CD4-positive, alpha-beta T cell (primary cell): Measurements from ENCODE around the gene PPP1R1C. TPM values are rescaled to one million over a fixed set of nuclear protein-coding genes. Genes with fewer than 3 reads are reported as not detected.

Experiments
- ATAC-seq: fragments of 200-7000 bp; cut with Tn5 transposase; one replicate; pipeline ENCODE4 v1.10.0; 2022; ENCODE audit warnings: mild to moderate bottlenecking; ENCODE audit not compliant: poor library complexity
- CTCF ChIA-PET: fragments of 350-600 bp; sonication (Branson Sonifier 250); formaldehyde crosslinking; loops from one replicate; lab custom pipeline; 2021; ENCODE audit warnings: antibody characterized with exemption, inconsistent platforms; lab: Charles Lee
- POLR2A ChIA-PET: fragments of 350-600 bp; sonication (Branson Sonifier 250); formaldehyde crosslinking; loops from one replicate; lab custom pipeline; 2021; ENCODE audit warnings: antibody characterized with exemption, inconsistent platforms; lab: Charles Lee
- DNase-seq, 14 experiments: peaks; one replicate each; pipeline ENCODE4 v3.0.0-alpha.2; 2013 to 2020; ENCODE audit warnings: mixed read lengths in 2 of 14
- H3K27ac ChIP-seq, 2 donors: one replicate each; pipeline versions ENCODE4 v1.5.1 to v1.7.0; 2013; ENCODE audit warnings: low read length in 2 of 2, low read depth in 1 of 2, mild to moderate bottlenecking in 1 of 2
- H3K27me3 ChIP-seq, 2 experiments: 1 replicate in 1 of 2; 2 replicates in 1 of 2; pipeline versions ENCODE4 v1.6.1 to v1.7.0; 2013; ENCODE audit warnings: low read length in 2 of 2, control low read depth in 1 of 2, mild to moderate bottlenecking in 1 of 2, moderate library complexity in 1 of 2; ENCODE audit not compliant: insufficient read depth in 2 of 2, control insufficient read depth in 1 of 2
- H3K36me3 ChIP-seq: one replicate; pipeline ENCODE4 v1.6.1; 2013; ENCODE audit warnings: low read length, control low read depth; ENCODE audit not compliant: insufficient read depth
- H3K4me1 ChIP-seq: one replicate; pipeline ENCODE4 v1.6.1; 2013; ENCODE audit warnings: low read length, control low read depth; ENCODE audit not compliant: insufficient read depth
- H3K4me3 ChIP-seq: one replicate; pipeline ENCODE4 v1.5.1; 2013; ENCODE audit warnings: mild to moderate bottlenecking, low read length, moderate library complexity
- H3K9me3 ChIP-seq, 2 experiments: 1 replicate in 1 of 2; 2 replicates in 1 of 2; pipeline versions ENCODE4 v1.6.1 to v1.7.0; 2013; ENCODE audit warnings: low read length in 2 of 2, mild to moderate bottlenecking in 2 of 2, control low read depth in 1 of 2, moderate library complexity in 1 of 2; ENCODE audit not compliant: control insufficient read depth in 1 of 2, insufficient read depth in 1 of 2
- H3K27ac Mint-ChIP-seq: one replicate; pipeline ENCODE4 v1.8.0; 2020; ENCODE audit warnings: mixed read lengths
- H3K27me3 Mint-ChIP-seq: one replicate; pipeline ENCODE4 v1.8.0; 2021; ENCODE audit warnings: mixed read lengths
- H3K36me3 Mint-ChIP-seq: one replicate; pipeline ENCODE4 v1.8.0; 2021; ENCODE audit warnings: low read depth, mixed read lengths
- H3K4me1 Mint-ChIP-seq: one replicate; pipeline ENCODE4 v1.8.0; 2021; ENCODE audit warnings: low read depth, mixed read lengths
- H3K4me3 Mint-ChIP-seq: one replicate; pipeline ENCODE4 v1.8.0; 2020; ENCODE audit warnings: mild to moderate bottlenecking, mixed read lengths
- H3K9me3 Mint-ChIP-seq: one replicate; pipeline ENCODE4 v1.8.0; 2020; ENCODE audit warnings: mixed read lengths
- CTCF ChIP-seq: fragments of 200-600 bp; IDR thresholded peaks from one replicate; pipeline ENCODE4 v1.8.0; 2022; ENCODE audit warnings: antibody characterized with exemption, mild to moderate bottlenecking
- intact Hi-C, 2 experiments: fragments of 100-400 bp; cut with DNase I in 1 of 2; cut with micrococcal nuclease in 1 of 2; formaldehyde crosslinking; loops; one replicate each; pipeline versions ENCODE4 v1.15.1 to v1.9.0; 2023 to 2025; cut with DNase I, micrococcal nuclease
- total RNA-seq, 174 experiments: library from RNA in 2 of 174; stranded (reverse) in 2 of 174; gene quantifications; one replicate each; pipeline ENCODE4 v1.2.3 and lab custom pipeline; 2021 to 2026

The PPP1R1C gene
- total RNA-seq, 2 experiments from 2014 or later, result not detected

- Histone ChIP-seq H3K27me3 (peaks cover 3 to 4% of the 10 kb centered on the region in 2 experiments), H3K4me1 (no peaks in the 10 kb centered on the region), H3K9me3 (no peaks in the 10 kb centered on the region), H3K4me3 (no peak overlapping the region), H3K27ac (no peak overlapping the region), H3K36me3 (no peaks in the 10 kb centered on the region)
- Mint-ChIP-seq H3K27me3 (no peaks in the 10 kb centered on the region), H3K4me3 (no peak overlapping the region), H3K27ac (no peak overlapping the region), H3K4me1 (no peaks in the 10 kb centered on the region), H3K36me3 (no peaks in the 10 kb centered on the region), H3K9me3 (no peaks in the 10 kb centered on the region)
- no peak for TF ChIP-seq CTCF
- ChIA-PET POLR2A (no interaction called here), CTCF (no interaction called here)
- ATAC-seq (no peak), DNase-seq (peak in 1 of 14 experiments; percentile 20)
- intact Hi-C loops, result no loop called here
Observed at GRCh38 chr2:181977661-181978350, 7.8 kb upstream of the PPP1R1C start.

- intact Hi-C loops, result no loop called here
- Mint-ChIP-seq H3K4me1 (no peaks in the 10 kb centered on the region), H3K36me3 (no peaks in the 10 kb centered on the region), H3K9me3 (no peaks in the 10 kb centered on the region), H3K27me3 (no peaks in the 10 kb centered on the region), H3K4me3 (no peak overlapping the region), H3K27ac (no peak overlapping the region)
- no peak overlapping the region for H3K4me3 ChIP-seq
- no peaks in the 10 kb centered on the region for H3K9me3 ChIP-seq
- no peaks in the 10 kb centered on the region for H3K36me3 ChIP-seq
- no peak for DNase-seq
- POLR2A ChIA-PET, result no interaction called here
- no peak for ATAC-seq
- H3K4me1 ChIP-seq, result no peaks in the 10 kb centered on the region
- no peak for TF ChIP-seq CTCF
- H3K27me3 ChIP-seq, result no peaks in the 10 kb centered on the region
- no peak overlapping the region for H3K27ac ChIP-seq
- CTCF ChIA-PET, result no interaction called here
Observed at GRCh38 chr2:181978351-181979150, 7.1 kb upstream of the PPP1R1C start.

GRCh38 chr2:181984060-181984459 is 1.6 kb upstream of the PPP1R1C start:
- Histone ChIP-seq H3K36me3 (no peaks in the 10 kb centered on the region), H3K4me3 (no peak overlapping the region), H3K27me3 (no peaks in the 10 kb centered on the region), H3K4me1 (no peaks in the 10 kb centered on the region), H3K27ac (no peak overlapping the region), H3K9me3 (no peaks in the 10 kb centered on the region)
- Mint-ChIP-seq H3K4me3 (no peak overlapping the region), H3K4me1 (no peaks in the 10 kb centered on the region), H3K27me3 (no peaks in the 10 kb centered on the region), H3K27ac (no peak overlapping the region), H3K9me3 (no peaks in the 10 kb centered on the region), H3K36me3 (no peaks in the 10 kb centered on the region)
- POLR2A ChIA-PET, result no interaction called here
- intact Hi-C loops, result no loop called here
- CTCF ChIA-PET, result no interaction called here
- DNase-seq (no peak), ATAC-seq (no peak)
- TF ChIP-seq CTCF, result no peak
